ENCODE results near the gene RP9.
A peak's percentile ranks its signal among the peaks of the same experiment; 100 is the strongest.

RP9 gene, protein sequence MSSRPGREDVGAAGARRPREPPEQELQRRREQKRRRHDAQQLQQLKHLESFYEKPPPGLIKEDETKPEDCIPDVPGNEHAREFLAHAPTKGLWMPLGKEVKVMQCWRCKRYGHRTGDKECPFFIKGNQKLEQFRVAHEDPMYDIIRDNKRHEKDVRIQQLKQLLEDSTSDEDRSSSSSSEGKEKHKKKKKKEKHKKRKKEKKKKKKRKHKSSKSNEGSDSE

DNA sequence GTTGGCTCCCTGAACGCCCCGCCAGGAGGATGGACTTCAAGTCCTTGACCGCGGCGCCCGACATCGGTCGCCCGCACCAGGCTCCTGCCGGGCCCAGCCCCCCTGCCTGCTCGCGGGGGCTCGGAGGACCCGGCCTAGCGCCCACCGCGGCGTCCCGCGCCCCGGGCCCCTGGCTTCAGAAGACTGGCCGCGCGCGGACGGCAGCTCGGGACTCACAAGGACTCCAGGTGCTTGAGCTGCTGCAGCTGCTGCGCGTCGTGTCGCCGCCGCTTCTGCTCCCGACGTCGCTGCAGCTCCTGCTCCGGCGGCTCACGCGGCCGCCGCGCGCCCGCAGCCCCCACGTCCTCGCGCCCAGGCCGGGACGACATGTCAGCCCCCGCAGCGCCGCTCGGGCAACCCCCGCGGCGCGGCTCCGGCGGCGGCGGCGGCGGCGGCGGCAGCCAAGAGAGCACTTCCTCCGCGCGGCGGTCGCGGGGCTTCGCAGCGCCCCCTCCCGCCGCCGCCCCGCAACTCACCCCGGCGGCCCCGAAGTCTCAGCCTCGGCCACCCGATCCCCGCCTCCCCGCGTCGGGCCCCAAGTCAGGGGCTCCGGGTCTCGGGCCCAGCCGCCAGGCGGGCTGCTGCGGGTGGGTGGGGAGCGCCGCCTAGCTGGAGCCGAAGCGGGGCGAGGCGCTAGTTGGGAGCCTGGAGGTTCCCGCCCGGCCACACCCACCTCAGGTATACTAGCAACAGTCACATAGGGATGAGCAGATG lies at the start of gene RP9:
TSS of gene RP9 (minus strand) at position 400 of the 753 bp plus-strand sequence. CDS start at position 368, 32 bp downstream.
- peak; percentile 70 for DNase-seq

DNA sequence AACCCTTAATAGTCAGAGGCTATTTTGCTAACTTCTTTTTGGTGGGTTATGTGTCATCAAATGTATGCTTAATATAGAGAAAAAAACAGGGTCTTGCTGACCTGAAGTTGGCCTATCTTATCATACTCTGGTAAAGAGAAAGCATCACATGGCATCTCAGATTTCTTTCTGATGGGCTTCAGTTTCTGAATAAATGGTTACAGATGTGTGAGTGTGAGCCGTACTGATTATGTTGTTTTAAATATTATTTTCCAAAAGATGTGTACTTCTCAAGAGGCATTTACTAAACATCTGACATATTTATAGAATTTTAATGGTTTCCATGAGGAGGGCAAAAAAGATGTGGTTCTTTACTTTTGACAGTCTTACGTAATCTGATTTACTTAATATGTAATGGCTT lies 48.6 kb upstream of the RP9 start:
- no peak for DNase-seq

DNA sequence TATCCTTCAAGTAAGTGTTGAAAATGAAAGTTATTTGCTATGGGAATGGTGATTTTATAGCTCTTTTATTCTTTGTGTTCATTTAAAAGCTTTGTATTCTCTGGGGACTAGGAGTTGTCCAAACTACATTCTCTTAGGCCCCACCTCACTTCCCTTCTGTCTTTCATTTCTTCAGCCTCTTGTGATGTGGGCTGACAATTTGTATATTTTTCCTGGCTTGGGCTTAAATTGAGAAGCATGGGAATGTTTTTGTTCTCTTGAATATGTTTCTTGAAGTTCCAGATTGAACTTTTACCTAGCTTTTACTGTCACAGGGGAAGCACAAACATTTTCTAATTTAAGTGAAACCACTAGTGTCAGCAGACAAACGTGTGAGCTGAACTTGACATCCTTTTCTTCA lies 48.1 kb upstream of the RP9 start:
- no peak for DNase-seq

DNA sequence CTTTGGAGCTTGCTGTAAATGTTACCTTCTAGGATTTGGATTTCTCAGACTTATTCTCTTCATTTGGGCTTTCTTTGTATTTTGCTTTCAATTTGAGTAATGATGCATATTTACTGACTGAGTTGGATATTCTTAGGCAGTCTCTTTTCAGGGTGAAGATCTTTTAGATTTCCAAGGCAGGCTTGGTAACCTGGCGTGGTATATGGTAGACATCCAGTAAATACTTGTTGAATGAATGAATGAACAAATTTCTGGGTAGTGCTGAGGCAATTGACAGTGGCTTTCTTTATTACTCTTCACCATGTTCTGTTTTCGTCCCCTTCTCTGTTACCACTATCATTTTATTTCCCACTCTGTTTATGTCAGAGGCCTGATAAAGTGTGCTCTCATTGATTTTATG lies 47.2 kb upstream of the RP9 start:
- no peak for DNase-seq

DNA sequence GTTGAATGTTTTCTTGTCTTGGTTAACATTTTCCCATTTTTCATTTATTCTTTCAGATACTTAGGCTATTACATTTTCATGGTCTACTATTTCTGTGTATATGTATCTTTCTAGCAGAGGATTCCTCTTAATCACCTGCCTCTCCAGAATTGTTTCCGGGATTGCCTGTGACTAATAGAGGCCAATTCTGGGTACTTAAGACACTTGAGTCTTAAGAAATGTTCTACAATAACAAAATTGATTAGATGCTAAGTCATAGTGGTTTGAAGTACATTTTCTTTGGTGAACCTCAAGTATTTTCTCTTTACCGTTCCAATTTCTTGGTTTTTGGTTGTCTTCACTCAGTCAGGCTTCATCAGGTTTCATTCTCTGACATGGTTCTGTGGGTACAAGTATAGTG lies 46.6 kb upstream of the RP9 start:
- no peak for DNase-seq

DNA sequence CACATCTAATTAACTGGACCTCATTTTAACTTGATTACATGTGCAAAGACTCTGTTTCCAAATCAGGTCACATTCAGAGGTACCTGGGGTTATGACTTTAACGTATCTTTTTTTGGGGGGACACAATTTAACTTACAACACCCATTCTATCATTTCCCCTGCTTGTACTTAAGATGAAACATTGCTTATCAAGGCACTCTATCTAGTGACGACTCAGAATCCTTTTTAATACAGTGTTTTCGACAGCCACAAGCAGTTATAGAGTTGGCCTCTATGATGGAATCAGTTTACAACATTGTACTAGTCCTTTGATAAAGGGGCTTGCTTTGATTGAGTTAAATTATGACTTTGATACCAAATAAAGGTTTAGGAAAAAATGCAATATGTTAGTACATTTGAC lies 42.9 kb upstream of the RP9 start:
- DNase-seq, result no peak

DNA sequence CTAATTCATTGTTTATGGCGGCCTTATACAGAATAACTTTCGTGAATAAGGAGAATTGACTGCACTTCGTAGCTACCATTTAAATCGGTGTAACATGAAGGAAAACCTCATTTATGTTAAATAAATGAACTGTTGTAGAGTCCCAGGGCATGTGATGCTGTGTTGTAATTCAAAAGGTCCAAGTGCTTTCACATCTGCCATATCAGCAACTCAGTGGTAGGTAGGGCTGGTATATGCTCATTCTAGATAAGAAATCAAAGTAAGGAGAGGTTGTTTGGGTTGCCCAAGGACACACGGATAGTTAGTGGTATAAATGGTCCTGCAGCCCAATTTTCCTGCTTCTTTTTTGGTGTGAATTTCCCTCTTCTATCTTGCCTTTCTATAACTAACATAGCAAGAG lies 36.0 kb upstream of the RP9 start:
- DNase-seq, result no peak

DNA sequence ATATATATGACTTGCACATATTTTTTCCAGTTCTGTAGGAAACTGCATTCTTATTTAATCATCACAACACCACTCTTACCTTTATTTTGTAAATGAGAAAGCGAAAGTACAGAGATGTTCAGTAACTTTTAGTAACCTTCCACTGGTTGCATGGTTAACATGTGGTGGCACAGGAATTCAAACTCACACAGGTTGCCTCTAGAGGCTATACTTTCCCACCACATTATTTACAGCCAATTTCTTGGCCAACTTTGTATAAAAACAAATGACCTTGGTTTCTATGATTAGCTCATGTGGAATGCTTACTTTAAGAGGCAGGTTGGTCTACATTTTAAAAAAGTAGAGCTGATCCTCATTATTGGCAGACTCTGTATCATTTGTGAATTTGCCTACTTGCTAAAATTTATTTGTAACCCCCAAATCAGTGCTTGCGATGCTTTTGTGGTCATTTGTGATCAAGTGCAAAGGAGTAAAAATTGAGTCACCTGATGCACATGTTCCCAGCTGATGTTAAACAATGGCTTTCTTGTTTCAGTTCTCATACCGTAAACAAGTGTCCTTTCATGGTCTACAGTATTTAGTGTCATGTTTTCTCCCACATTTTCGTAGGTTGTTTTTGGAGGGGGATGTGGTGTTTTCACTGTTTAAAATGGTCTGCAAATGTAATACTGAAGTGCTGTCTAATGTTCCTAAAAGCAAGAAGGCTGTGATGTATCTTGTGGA lies 35.0 kb upstream of the RP9 start:
- no peak for DNase-seq

DNA sequence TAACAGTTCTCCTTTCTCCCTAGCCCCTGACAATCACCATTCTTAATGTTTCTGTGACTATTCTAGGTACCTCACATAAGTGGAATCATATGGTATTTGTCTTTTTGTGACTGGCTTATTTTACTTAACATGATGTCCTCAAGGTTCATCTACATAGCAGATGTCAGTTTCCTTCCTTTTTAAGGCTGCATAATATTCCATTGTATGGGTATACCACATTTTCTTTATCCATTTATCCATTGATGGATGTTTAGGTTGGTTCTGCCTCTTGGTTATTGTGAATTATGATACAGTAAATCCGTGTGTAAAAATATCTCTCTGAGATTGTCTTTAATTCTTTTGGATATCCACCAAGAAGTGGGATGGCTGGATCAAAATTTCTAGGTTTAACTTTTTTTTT lies 33.4 kb upstream of the RP9 start:
- DNase-seq, result no peak

DNA sequence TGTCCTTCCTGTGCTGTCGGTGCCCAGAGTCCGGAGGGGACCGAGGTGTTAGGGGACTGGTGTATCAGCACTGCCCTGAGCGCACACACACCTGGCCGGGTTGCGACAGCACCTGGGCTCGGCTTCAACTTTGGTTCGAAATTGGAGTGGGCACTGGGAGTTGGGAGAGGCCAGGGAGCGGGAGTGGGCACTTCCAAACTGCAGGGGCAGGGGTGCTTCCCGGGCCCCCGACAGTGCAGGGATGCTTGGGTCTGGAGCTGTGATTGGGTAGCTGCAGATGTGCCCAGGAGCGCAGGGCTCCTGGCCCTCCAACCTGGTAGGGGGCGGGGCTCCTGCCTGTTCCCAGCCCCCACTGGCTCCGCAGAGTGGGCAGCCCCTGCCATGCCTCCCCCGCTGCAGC lies 27.9 kb upstream of the RP9 start:
- DNase-seq, result no peak

DNA sequence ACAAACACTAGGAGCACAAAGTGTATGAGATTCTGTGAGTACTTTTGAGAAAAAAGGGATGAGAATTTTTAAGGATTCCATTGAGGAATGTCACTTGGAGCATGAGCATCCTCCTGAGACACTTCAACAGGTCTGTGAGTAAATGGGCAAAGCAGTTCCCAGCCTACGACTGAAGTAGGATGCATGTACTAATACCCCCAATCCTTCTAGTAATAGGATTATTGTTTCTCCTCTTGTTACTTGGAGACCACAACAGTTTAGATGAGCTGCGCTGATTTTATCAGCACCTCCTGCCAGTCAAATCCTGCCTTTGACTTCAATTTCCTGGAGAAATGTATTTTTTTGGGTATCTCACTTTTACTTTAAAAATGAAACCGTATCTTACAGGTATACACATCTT lies 21.0 kb upstream of the RP9 start:
- DNase-seq, result no peak

DNA sequence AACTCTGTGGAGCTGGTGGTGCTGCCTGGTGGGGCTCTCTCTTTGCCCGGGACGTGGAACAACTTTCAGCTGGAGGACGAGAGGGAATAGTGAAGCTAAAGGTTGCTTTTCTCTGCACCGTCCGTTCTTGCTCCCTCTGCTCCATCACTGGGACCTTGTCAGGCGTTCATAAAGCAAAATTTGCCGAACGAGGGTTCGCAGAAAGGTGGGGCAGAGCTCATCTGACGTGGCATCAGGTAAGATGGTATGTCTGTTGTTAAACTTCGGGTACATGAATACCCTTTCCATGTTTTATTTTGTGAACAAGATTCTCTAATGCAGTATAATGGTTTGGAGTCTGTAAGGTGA lies 20.6 kb upstream of the RP9 start:
- DNase-seq, result no peak

DNA sequence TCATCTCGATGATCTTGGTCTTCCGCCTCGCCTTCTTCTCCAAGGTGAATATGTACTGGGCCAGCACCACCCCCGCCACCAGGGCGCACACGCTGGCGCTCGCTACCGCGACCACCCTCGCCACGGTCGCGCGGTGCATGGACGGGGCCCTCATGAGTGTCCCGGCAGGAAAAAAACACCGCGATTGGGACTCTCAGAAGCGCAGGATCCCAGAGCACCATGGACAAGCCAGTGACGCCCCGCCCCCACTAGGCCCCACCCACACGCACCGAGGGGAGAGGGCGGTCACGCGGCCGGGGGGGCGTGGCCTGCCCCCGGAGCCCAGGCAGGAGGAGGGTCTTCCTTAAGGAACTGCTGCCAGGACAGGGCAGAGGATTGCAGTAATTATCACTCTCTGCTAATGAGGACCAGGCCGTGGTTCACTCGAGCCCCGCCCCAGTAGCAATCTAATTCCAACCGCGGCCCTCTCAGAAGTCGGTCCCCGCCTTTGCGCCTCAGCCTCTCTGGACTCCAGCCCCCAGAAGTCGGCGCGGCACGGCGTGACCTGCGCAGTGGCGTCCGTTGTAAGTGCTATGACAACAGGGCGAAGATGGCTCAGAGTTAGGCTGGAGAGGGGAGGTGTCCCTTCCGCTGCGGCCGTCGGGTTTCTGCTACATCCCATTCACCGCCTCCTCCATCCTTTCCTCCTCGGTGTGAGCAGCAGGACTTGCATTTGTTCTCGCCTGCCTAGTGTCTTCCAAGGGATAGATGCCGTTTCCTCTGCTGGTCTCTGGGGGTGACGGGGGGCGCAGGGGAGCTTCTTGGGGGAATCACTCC lies 20.0 kb upstream of the RP9 start, which contains the start of gene BBS9:
TSS of gene BBS9 (plus strand) at position 575 of the 816 bp plus-strand sequence. CDS start 16,689 bp downstream, outside the sequence.
- peak; percentile 85 for DNase-seq

DNA sequence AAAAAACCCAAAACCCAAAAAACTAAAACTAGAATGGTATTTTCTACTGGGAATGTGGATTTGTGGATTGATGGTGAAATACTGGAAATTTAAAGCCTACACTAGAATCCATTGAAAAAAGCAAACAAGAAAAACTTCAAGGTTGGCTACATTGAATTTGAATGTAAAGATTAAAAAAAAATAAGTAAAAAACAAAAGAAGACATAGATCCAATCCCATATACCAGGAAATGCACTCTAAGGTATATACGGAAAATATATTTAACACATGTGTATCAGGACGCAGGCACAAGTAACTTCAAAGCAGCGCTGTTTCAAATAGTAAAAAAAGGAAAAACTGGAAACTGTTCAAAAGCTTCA lies 19.4 kb upstream of the RP9 start:
- no peak for DNase-seq

DNA sequence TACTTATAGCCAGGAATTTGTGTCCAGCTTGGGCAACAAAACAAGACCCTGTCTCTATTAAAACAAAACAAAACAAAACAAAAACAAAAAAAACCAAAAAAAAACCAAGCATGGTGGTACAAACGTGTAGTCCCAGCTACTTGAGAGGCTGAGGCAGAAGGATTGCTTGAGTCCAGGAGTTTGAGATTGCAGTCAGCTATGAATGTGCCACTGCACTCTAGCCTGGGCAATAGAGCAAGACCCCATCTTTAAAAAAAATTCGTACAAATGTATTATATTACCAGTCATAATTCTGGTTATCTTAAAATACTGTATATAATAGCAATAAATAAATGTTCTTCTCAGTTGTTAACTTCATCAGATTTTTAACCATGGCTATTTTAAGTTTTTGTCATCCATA lies 17.9 kb upstream of the RP9 start:
- no peak for DNase-seq

DNA sequence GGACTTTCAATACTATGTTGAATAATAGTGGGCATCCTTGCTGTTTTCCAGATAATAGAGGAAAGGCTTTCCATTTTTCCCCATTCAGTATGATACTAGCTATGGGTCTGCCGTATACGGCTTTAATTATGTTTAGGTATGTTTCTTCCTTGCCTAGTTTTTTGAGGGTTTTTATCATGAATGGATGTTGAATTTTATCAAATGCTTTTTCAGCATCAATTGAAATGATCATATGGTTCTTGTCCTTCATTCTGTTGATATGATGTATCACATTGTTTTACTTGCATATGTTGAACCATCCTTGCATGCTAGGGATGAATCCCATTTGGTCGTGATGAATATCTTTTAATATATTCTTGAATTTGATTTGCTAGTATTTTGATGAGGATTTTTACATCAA lies 9.2 kb upstream of the RP9 start:
- no peak for DNase-seq

DNA sequence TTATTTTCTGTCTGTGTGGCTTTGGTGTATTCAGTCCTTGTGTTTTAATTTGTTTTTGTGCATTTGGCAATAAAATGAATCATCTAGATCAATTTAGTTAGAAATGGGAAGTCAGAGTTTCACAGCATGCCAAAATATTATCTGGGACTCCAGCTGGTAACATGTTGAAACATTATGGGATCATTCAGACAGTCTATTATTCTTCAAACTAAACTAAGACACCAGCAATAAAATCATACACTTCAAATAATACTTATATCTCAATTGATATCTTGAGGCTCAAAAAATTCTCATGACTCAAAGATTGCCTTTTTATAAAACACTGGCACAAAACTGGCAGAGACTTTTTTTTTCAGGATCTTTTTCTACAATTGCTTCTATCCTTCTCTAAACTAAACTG lies 5.8 kb upstream of the RP9 start:
- DNase-seq, result no peak

DNA sequence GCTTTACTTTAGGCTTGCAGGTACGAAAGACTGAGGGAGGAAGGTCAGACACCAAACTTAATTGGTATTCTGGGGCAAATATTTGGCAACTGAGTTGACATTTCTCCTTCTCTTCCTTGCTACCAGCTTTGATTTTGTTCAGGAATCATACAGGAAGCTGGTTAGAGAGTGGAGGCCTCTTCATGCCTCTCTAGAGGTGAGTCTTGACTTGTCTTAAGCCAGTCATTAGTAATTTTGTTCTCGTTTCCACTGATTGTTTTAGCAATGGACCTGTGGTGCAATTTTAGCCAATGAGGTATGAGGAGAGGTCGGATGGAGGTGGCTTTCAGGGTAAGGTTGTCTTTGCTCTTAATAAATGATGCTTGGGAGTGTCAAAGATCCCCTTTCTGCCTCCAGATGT lies 2.4 kb upstream of the RP9 start:
- no peak for DNase-seq

DNA sequence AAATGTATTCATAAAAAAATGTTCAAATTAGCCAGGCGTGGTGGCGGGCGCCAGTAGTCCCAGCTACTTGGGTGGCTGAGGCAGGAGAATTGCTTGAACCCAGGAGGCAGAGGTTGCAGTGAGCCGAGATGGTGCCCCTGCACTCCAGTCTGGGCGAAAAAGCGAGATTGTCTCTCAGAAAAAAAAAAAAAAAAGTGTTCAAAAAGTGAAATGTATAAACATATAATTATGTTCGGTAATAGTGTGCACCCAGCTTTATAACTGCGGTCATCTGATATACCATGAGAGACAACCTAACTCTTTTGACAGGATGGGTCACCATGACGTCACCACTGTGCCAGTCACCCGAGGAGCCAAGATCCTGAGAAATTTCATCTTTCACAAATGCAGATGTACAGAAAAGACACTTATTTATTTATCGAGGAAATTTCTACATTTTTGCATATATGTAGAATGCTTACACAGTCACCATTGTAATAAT lies 594 bp upstream of the RP9 start:
- DNase-seq, result no peak

DNA sequence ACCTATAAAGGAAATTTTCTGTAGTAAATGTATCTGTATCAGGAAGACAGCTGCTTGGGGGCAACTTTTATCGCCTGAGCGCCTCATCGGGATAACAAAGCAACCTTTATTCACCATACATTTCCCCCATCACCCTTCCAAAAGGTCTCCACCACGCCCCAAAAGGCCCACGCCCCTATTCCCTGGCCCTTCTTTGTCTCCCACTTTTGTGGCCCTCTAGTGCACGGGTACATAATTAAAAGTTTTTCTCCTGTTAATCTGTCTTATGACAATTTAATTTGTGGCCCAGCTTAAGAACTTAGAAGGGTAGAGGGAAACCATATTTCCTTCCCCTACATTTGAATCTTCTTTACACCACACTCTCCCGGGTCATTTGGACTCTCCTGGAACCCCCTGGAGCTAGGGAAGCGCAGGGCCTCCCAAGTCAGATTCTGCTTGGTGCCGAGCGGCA lies 625 bp downstream of the RP9 start:
- DNase-seq, result no peak

DNA sequence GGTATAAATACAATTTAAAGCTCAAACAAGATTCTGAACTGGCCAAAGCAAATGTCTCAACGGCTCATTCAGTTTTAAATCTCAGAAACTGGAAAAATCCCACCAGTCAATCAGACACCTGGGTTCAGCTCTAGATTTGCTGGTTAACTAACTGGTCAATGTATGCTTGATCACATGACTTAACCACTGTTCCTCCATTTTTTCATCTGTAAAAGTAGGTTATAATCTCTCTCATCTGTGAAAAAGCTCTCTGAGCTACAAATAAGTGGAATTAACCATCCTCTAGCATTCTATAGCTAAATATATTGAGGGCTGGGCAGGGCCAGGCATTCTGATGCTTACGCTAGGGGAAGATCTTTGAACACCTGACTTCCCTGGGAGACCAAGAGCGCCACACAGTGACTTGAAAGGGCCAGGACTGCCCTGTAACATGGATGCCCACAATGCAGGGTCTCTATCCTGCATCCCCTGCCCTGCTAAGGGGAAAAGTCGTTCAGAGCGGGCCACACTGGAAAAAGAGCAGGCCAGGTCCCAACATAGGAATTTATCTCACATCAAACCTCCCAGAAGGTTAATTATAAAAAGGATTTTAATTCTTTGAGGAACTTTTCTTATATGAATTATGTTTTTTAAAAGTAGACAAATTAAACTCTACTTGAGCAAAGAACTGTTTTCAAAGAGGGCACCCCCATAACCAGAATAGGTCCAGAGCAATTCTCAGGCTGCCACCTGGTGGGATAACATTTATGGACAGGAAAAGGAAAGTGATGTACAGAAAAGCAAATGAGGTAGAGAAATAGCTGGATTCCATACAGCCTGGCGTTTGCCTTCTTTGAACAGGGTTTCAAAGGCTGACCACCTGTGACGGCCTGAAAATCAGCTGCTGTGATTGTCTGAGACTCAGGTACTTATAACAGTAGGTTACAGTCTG lies 1.8 kb downstream of the RP9 start:
- DNase-seq, result no peak

DNA sequence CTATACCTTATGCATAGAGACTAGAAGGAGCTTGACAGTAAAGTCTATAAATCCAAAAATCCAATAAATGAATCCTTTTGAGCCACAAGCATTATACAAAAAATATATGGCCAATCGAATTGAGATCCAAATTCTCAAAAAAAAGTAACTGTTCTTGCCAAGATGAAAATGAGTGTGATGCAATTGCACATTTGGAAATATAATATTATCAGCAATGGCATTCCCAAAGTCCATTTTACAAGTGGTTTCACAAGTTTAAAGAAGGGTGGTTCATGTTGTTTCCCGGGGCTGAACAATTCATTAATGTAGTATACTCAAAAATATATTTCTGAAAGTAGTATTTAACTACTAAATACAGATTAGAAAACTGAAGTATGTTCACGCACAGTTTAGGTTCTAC lies 7.3 kb downstream of the RP9 start:
- no peak for DNase-seq
